ENCODE results near the gene STK17B. TPM values are rescaled to one million over a fixed set of nuclear protein-coding genes. Genes with fewer than 3 reads are reported as not detected.

Gene STK17B
- total RNA-seq, 1 experiment from 2014 or later: 58.0 TPM

DNA sequence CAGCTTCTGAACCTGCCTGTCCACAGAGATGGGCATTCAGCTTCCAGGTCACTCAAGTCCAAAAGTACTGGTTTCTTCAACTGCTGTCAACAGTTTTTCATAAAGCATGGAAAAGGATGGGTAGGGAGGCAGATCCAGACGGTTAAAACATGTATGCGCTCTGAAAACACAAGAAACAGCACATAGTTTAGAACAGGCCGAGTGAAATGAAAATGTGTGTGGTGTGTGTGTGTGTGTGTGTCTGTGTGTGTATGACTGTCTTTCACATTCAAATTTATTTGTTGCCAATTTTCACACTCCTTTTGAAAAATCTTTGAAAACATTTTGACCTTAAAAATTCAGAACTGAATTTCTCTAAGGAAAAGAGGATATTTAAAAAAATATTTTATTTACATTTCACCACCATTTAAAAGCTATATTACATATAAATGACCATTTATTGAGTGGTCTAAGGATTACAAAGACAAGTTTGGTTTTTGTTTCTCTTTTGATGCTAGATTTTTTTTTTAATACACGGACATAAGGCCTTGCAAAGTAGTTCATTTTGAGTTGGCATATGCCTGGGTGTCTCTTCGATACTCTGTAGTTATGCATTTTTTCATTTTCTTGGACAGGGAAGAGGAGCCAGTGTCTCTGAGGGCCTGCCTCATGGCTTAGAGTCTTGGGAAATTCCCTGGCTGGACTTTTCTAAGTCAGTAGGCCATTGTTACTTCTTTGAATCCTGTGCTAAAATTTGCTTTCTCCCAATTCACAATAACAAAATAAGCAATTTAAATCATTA, 30.0 kb upstream of the STK17B start:
- ChIA-PET CTCF (no interaction called here), POLR2A (no interaction called here)
- H3K27me3 Mint-ChIP-seq (ENCODE audit: insufficient read depth, unreplicated experiment): no peaks in the 10 kb centered on the region
- H3K9me3 ChIP-seq: no peaks in the 10 kb centered on the region
- no peak for DNase-seq
- H3K27ac Mint-ChIP-seq (ENCODE audit: unreplicated experiment): no peak overlapping the region
- peaks cover 4% of the 10 kb centered on the region for H3K4me1 ChIP-seq
- H3K27me3 ChIP-seq (replicated peaks; ENCODE audit: control insufficient read depth, insufficient read depth, low read length): no peaks in the 10 kb centered on the region
- H3K4me3 Mint-ChIP-seq (ENCODE audit: unreplicated experiment): no peak overlapping the region
- peaks cover 3% of the 10 kb centered on the region for H3K4me1 Mint-ChIP-seq (ENCODE audit: low read depth, unreplicated experiment)
- H3K36me3 Mint-ChIP-seq (ENCODE audit: insufficient read depth, unreplicated experiment): no peaks in the 10 kb centered on the region
- intact Hi-C loops (cut with micrococcal nuclease; ENCODE audit: unreplicated experiment): no loop called here
- H3K36me3 ChIP-seq (ENCODE audit: control insufficient read depth, insufficient read depth, low read length): no peaks in the 10 kb centered on the region
- H3K4me3 ChIP-seq (ENCODE audit: low read depth, low read length): no peak overlapping the region
- BruUV-seq (replicated peaks): no TSS peak
- no peaks in the 10 kb centered on the region for H3K9me3 Mint-ChIP-seq (ENCODE audit: unreplicated experiment)
- TF ChIP-seq, protein P1, sequence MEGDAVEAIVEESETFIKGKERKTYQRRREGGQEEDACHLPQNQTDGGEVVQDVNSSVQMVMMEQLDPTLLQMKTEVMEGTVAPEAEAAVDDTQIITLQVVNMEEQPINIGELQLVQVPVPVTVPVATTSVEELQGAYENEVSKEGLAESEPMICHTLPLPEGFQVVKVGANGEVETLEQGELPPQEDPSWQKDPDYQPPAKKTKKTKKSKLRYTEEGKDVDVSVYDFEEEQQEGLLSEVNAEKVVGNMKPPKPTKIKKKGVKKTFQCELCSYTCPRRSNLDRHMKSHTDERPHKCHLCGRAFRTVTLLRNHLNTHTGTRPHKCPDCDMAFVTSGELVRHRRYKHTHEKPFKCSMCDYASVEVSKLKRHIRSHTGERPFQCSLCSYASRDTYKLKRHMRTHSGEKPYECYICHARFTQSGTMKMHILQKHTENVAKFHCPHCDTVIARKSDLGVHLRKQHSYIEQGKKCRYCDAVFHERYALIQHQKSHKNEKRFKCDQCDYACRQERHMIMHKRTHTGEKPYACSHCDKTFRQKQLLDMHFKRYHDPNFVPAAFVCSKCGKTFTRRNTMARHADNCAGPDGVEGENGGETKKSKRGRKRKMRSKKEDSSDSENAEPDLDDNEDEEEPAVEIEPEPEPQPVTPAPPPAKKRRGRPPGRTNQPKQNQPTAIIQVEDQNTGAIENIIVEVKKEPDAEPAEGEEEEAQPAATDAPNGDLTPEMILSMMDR (IDR thresholded peaks at IDR 0.05; ENCODE audit: insufficient read depth in 1 of 2, low read depth in 1 of 2, low read length in 1 of 2, severe bottlenecking in 1 of 2, unreplicated experiment in 1 of 2): no peak

DNA sequence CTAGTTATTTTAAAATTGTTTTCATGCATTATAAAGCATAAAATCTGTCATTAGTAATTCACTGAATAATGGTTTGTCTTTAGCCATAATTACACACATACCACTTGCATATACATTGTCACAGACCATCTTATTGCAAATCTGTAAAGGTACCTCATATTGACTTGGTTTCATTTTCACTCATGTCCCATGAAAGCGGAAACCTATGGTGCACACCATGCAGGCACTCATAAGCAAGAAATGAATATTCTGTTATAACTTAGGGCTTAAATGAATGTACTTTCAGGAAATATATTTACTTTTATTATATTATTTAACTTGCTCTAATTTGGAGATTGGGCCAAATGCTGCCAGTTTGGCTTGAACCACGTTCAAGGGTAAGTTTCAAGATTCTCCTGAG, 29.2 kb upstream of the STK17B start:
- no peak overlapping the region for H3K27ac Mint-ChIP-seq (ENCODE audit: unreplicated experiment)
- no peak overlapping the region for H3K4me3 Mint-ChIP-seq (ENCODE audit: unreplicated experiment)
- no peaks in the 10 kb centered on the region for H3K27me3 ChIP-seq (replicated peaks; ENCODE audit: control insufficient read depth, insufficient read depth, low read length)
- intact Hi-C loops (cut with micrococcal nuclease; ENCODE audit: unreplicated experiment): no loop called here
- no peaks in the 10 kb centered on the region for H3K4me1 ChIP-seq
- no peaks in the 10 kb centered on the region for H3K36me3 ChIP-seq (ENCODE audit: control insufficient read depth, insufficient read depth, low read length)
- H3K9me3 Mint-ChIP-seq (ENCODE audit: unreplicated experiment): no peaks in the 10 kb centered on the region
- ChIA-PET CTCF (no interaction called here), POLR2A (no interaction called here)
- TF ChIP-seq, protein P1 (IDR thresholded peaks at IDR 0.05; ENCODE audit: insufficient read depth in 1 of 2, low read depth in 1 of 2, low read length in 1 of 2, severe bottlenecking in 1 of 2, unreplicated experiment in 1 of 2): no peak
- no peaks in the 10 kb centered on the region for H3K9me3 ChIP-seq
- no TSS peak for BruUV-seq (replicated peaks)
- no peaks in the 10 kb centered on the region for H3K4me1 Mint-ChIP-seq (ENCODE audit: low read depth, unreplicated experiment)
- no peak overlapping the region for H3K4me3 ChIP-seq (ENCODE audit: low read depth, low read length)
- DNase-seq: no peak
- no peaks in the 10 kb centered on the region for H3K36me3 Mint-ChIP-seq (ENCODE audit: insufficient read depth, unreplicated experiment)
- H3K27me3 Mint-ChIP-seq (ENCODE audit: insufficient read depth, unreplicated experiment): no peaks in the 10 kb centered on the region

DNA sequence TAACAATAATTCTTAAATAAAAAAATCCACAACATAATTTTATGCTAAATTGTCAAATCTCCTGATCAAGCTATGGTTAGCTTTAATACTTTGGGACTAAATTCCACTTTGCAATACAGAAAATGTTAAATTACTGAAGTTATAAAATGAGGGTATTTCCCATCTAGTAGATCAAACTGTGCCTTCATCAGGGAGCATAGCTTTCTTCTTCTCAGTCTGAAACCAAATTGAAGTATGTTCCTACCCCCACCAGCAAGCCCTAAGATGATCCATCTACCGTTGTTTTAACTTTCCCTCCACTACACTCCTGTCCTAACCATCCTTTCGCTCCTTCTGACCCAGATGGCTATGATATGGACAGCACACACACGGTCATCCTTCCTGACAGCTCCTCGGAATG, 24.4 kb upstream of the STK17B start:
- H3K9me3 ChIP-seq: no peaks in the 10 kb centered on the region
- BruUV-seq (replicated peaks): no TSS peak
- no peaks in the 10 kb centered on the region for H3K27me3 ChIP-seq (replicated peaks; ENCODE audit: control insufficient read depth, insufficient read depth, low read length)
- Mint-ChIP-seq H3K27me3 (ENCODE audit: insufficient read depth, unreplicated experiment) (no peaks in the 10 kb centered on the region), H3K9me3 (ENCODE audit: unreplicated experiment) (no peaks in the 10 kb centered on the region), H3K27ac (ENCODE audit: unreplicated experiment) (no peak overlapping the region), H3K4me3 (ENCODE audit: unreplicated experiment) (no peak overlapping the region), H3K36me3 (ENCODE audit: insufficient read depth, unreplicated experiment) (no peaks in the 10 kb centered on the region), H3K4me1 (ENCODE audit: low read depth, unreplicated experiment) (no peaks in the 10 kb centered on the region)
- intact Hi-C loops (cut with micrococcal nuclease; ENCODE audit: unreplicated experiment): no loop called here
- TF ChIP-seq, protein P1 (IDR thresholded peaks at IDR 0.05; ENCODE audit: insufficient read depth in 1 of 2, low read depth in 1 of 2, low read length in 1 of 2, severe bottlenecking in 1 of 2, unreplicated experiment in 1 of 2): no peak
- H3K4me3 ChIP-seq (ENCODE audit: low read depth, low read length): no peak overlapping the region
- H3K4me1 ChIP-seq: no peaks in the 10 kb centered on the region
- DNase-seq: no peak
- POLR2A ChIA-PET: no interaction called here
- CTCF ChIA-PET: no interaction called here
- H3K36me3 ChIP-seq (ENCODE audit: control insufficient read depth, insufficient read depth, low read length): no peaks in the 10 kb centered on the region
